Epithelial cell of proximal tubule (primary cell): Measurements from ENCODE around the gene GARIN3. TPM values are rescaled to one million over a fixed set of nuclear protein-coding genes. Genes with fewer than 3 reads are reported as not detected.

Experiments
- DNase-seq: peaks from one replicate; pipeline ENCODE4 v3.0.0-alpha.2; 2011; ENCODE audit warnings: low read depth
- H3K4me3 ChIP-seq: 2 replicates; pipeline ENCODE4 v1.5.1; 2011; ENCODE audit warnings: low read depth, mild to moderate bottlenecking, low read length
- CTCF ChIP-seq: conservative IDR thresholded peaks from 2 replicates; pipeline ENCODE4 v1.5.1; 2012; ENCODE audit warnings: low read depth, mild to moderate bottlenecking, low read length
- total RNA-seq: library from RNA; depleted of rRNA; stranded (reverse); fragments of >200 nt; gene quantifications from 2 replicates; pipeline ENCODE4 v1.2.3, GENCODE V29; 2015

Gene GARIN3
- total RNA-seq, 1 donor from 2014 or later, result not detected

- TF ChIP-seq CTCF, result no peak
- DNase-seq, result no peak
- H3K4me3 ChIP-seq, result no peak overlapping the region
Observed at GRCh38 chr5:157120102-157120501, 46.0 kb downstream of the GARIN3 start.

- no peak for DNase-seq
- H3K4me3 ChIP-seq, result no peak overlapping the region
- TF ChIP-seq CTCF, result no peak
Observed at GRCh38 chr5:157116483-157116954, 49.5 kb downstream of the GARIN3 start.

GRCh38 chr5:157115502-157115901, 50.6 kb downstream of the GARIN3 start:
- TF ChIP-seq CTCF, result no peak
- DNase-seq, result no peak
- H3K4me3 ChIP-seq, result no peak overlapping the region

GRCh38 chr5:157115012-157115411, 51.1 kb downstream of the GARIN3 start:
- TF ChIP-seq CTCF, result no peak
- no peak for DNase-seq
- H3K4me3 ChIP-seq, result no peak overlapping the region

- no peak for DNase-seq
- no peak overlapping the region for H3K4me3 ChIP-seq
- no peak for TF ChIP-seq CTCF
Observed at GRCh38 chr5:157113002-157113401, 53.1 kb downstream of the GARIN3 start.

Other genes with a start within 250 kb of the GARIN3 start
- gene TIMD4, start 203.0 kb downstream of the GARIN3 start, total RNA-seq, result 0.17 TPM in 1 of 2 replicates, not detected in the other
- 11.4 and 25.8 TPM in 2 replicates for gene HAVCR1, start 107.1 kb downstream of the GARIN3 start, total RNA-seq
- gene HAVCR2, start 57.2 kb downstream of the GARIN3 start, total RNA-seq, result 0.12 TPM in 1 of 2 replicates, not detected in the other
- gene MED7, start 23.4 kb downstream of the GARIN3 start, total RNA-seq, result 13.1 and 20.5 TPM in 2 replicates
- 0.29 TPM in 1 of 2 replicates, not detected in the other for gene ITK, start 14.6 kb upstream of the GARIN3 start, total RNA-seq
- 56.5 and 59.2 TPM in 2 replicates for gene CYFIP2, start 99.9 kb upstream of the GARIN3 start, total RNA-seq